ENCODE measurements around the gene KCND3.

DNA sequence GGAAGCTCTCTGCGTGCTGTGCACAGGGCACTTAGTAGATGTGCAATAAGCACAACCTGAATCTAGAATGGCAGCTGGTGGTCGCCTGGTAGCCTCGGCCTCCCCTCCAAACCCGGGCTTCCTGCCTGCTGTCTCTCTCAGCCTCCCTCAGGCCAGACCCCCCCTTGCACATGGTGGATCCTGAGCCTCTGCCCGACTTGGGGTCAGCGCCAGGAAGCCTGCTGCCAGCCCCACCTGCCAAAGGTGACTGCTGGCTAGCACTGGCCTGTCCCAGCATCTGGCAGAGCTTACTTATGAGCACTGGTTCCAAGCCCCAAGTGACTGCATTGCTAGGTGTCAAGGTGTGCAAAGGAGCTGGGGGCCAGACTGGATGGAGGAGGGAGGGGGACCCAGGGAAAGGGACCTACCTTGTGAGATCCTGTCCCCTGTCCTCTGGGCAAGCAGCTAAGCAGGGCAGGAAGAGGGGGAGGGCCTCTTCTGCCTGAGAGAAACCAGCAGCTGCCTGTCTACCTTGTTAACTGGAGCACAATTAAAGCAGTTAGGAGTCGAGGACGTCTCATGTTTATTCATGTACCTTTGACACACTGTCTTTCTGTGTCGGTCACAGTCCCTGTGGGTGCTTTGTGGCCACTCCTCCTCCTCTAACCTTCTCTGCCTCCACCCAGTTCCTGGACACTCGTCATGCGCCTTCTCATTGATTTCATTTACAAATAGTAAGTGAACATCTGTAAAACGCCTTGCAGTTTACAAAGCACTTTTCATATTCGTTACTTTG is 132.9 kb downstream of the KCND3 start:
- TF ChIP-seq EZH2 (IDR thresholded peaks at IDR 0.05; ENCODE audit: low read length) = no peak
- TF ChIP-seq, protein P1, sequence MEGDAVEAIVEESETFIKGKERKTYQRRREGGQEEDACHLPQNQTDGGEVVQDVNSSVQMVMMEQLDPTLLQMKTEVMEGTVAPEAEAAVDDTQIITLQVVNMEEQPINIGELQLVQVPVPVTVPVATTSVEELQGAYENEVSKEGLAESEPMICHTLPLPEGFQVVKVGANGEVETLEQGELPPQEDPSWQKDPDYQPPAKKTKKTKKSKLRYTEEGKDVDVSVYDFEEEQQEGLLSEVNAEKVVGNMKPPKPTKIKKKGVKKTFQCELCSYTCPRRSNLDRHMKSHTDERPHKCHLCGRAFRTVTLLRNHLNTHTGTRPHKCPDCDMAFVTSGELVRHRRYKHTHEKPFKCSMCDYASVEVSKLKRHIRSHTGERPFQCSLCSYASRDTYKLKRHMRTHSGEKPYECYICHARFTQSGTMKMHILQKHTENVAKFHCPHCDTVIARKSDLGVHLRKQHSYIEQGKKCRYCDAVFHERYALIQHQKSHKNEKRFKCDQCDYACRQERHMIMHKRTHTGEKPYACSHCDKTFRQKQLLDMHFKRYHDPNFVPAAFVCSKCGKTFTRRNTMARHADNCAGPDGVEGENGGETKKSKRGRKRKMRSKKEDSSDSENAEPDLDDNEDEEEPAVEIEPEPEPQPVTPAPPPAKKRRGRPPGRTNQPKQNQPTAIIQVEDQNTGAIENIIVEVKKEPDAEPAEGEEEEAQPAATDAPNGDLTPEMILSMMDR (optimal IDR thresholded peaks at IDR 0.05 in 1 of 3, IDR thresholded peaks at IDR 0.05 in 1 of 3, conservative IDR thresholded peaks at IDR 0.05 in 1 of 3; ENCODE audit: extremely low read depth in 1 of 3, insufficient read depth in 2 of 3, low read length in 3 of 3) = no peak

Measured in keratinocyte (primary cell).